PFSK-1 (cell line): ENCODE results near the gene CENPM.

ENCODE experiments used
- SIN3A ChIP-seq: IDR thresholded peaks from 2 replicates; pipeline ENCODE4 v1.6.1; 2012; ENCODE audit warnings: mild to moderate bottlenecking, low read length, moderate library complexity, borderline replicate concordance; ENCODE audit not compliant: insufficient read depth
- TF ChIP-seq, protein P1 (sequence below), 2 experiments: IDR thresholded peaks; 2 replicates each; pipeline versions ENCODE4 v1.6.1 to v1.8.0; 2011 to 2012; ENCODE audit warnings: low read depth in 2 of 2, low read length in 2 of 2, control low read depth in 1 of 2, inconsistent platforms in 1 of 2, mild to moderate bottlenecking in 1 of 2, moderate library complexity in 1 of 2; ENCODE audit not compliant: insufficient read depth in 1 of 2

DNA sequence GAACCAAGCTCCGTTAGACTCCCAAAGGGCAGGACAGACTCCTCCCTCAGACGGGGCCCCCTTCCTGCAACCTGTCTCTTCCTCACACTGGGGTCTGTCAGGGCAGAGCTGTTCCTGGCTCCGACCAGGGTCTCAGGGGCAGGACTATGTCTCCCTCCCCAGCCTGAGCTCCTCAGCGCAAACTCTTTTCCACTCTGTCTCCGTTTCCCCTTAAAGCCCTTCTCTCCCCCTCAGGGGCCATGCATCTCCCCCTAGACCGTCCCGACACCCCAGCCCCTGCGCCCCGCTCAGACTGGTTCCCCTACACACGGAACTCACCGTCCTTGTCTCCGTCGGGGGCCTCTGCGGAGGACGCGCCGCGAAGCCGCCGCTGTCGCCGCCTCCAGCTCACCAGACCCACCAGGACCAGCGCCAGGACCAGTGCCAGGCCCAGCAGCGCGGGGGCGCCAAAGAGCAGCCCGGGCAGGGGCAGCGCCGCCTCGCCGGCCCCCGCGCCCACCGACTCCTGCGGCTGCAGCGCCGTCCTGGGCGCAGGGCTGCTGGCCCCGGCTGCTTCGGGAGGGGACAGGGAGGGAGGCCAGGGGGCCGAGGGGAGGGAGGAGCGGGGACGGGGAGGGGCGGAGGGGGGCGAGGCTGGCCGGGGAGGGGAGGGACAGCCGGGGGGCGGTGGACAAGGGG is 21.0 kb downstream of the CENPM start:
- TF ChIP-seq, protein P1, sequence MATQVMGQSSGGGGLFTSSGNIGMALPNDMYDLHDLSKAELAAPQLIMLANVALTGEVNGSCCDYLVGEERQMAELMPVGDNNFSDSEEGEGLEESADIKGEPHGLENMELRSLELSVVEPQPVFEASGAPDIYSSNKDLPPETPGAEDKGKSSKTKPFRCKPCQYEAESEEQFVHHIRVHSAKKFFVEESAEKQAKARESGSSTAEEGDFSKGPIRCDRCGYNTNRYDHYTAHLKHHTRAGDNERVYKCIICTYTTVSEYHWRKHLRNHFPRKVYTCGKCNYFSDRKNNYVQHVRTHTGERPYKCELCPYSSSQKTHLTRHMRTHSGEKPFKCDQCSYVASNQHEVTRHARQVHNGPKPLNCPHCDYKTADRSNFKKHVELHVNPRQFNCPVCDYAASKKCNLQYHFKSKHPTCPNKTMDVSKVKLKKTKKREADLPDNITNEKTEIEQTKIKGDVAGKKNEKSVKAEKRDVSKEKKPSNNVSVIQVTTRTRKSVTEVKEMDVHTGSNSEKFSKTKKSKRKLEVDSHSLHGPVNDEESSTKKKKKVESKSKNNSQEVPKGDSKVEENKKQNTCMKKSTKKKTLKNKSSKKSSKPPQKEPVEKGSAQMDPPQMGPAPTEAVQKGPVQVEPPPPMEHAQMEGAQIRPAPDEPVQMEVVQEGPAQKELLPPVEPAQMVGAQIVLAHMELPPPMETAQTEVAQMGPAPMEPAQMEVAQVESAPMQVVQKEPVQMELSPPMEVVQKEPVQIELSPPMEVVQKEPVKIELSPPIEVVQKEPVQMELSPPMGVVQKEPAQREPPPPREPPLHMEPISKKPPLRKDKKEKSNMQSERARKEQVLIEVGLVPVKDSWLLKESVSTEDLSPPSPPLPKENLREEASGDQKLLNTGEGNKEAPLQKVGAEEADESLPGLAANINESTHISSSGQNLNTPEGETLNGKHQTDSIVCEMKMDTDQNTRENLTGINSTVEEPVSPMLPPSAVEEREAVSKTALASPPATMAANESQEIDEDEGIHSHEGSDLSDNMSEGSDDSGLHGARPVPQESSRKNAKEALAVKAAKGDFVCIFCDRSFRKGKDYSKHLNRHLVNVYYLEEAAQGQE (IDR thresholded peaks at IDR 0.05; ENCODE audit: insufficient read depth in 1 of 2, low read depth in 2 of 2, low read length in 2 of 2), result no peak
- TF ChIP-seq SIN3A, result no peak
